CD14-positive monocyte (primary cell): ENCODE data around the gene HCRT. TPM values are rescaled to one million over a fixed set of nuclear protein-coding genes. Genes with fewer than 3 reads are reported as not detected.

Experiments used
- DNase-seq, 3 donors: peaks; one replicate each; pipeline ENCODE4 v3.0.0-alpha.2; 2011 to 2022
- H2AFZ ChIP-seq: 2 replicates; pipeline ENCODE4 v1.6.0; 2012; ENCODE audit warnings: mild to moderate bottlenecking, low read depth, low read length, inconsistent platforms; ENCODE audit not compliant: insufficient read depth, poor library complexity, severe bottlenecking
- H3K27ac ChIP-seq, 2 donors: 1 replicate in 1 of 2; 2 replicates in 1 of 2; pipeline ENCODE4 v1.5.1; 2012 to 2013; ENCODE audit warnings: low read length in 2 of 2, control low read depth in 1 of 2, inconsistent platforms in 1 of 2, low read depth in 1 of 2, mild to moderate bottlenecking in 1 of 2
- H3K27me3 ChIP-seq, 2 donors: one replicate each; pipeline versions ENCODE4 v1.6.0 to v1.6.1; 2011 to 2013; ENCODE audit warnings: low read length in 2 of 2; ENCODE audit not compliant: control insufficient read depth in 2 of 2, insufficient read depth in 2 of 2
- H3K36me3 ChIP-seq, 2 donors: replicated peaks in 1 of 2; 1 replicate in 1 of 2; 2 replicates in 1 of 2; pipeline versions ENCODE4 v1.5.1 to v1.6.1; 2012 to 2013; ENCODE audit warnings: low read length in 2 of 2, control low read depth in 1 of 2, inconsistent platforms in 1 of 2, mild to moderate bottlenecking in 1 of 2; ENCODE audit not compliant: insufficient read depth in 2 of 2, control insufficient read depth in 1 of 2
- H3K4me1 ChIP-seq, 2 donors: 1 replicate in 1 of 2; 2 replicates in 1 of 2; pipeline versions ENCODE4 v1.5.1 to v1.6.1; 2012 to 2013; ENCODE audit warnings: low read length in 2 of 2, control low read depth in 1 of 2, inconsistent platforms in 1 of 2, mild to moderate bottlenecking in 1 of 2, moderate library complexity in 1 of 2; ENCODE audit not compliant: insufficient read depth in 2 of 2, control insufficient read depth in 1 of 2
- H3K4me2 ChIP-seq: replicated peaks from 2 replicates; pipeline ENCODE3; 2012; ENCODE audit warnings: low read length, moderate library complexity, mild to moderate bottlenecking; ENCODE audit not compliant: poor library complexity, severe bottlenecking; ENCODE audit errors: extremely low read depth
- H3K4me3 ChIP-seq, 3 experiments: fragments of 200-600 bp in 1 of 3; sonication (generic) in 1 of 3; replicated peaks in 1 of 3; 1 replicate in 2 of 3; 2 replicates in 1 of 3; pipeline ENCODE4 v1.5.1; 2011 to 2013; ENCODE audit warnings: low read length in 3 of 3, mild to moderate bottlenecking in 3 of 3, control low read depth in 2 of 3, low read depth in 2 of 3, inconsistent platforms in 1 of 3, moderate library complexity in 1 of 3
- H3K79me2 ChIP-seq: 2 replicates; pipeline ENCODE4 v1.6.0; 2012; ENCODE audit warnings: mild to moderate bottlenecking, control low read depth, inconsistent platforms, low read length, moderate library complexity; ENCODE audit not compliant: insufficient read depth
- H3K9ac ChIP-seq: 2 replicates; pipeline ENCODE4 v1.6.0; 2017; ENCODE audit warnings: low read length, mild to moderate bottlenecking; ENCODE audit not compliant: insufficient read depth, poor library complexity, severe bottlenecking
- H3K9me3 ChIP-seq, 2 donors: replicated peaks in 1 of 2; 1 replicate in 1 of 2; 2 replicates in 1 of 2; pipeline versions ENCODE4 v1.5.1 to v1.6.1; 2012 to 2013; ENCODE audit warnings: low read length in 2 of 2, control low read depth in 1 of 2; ENCODE audit not compliant: control insufficient read depth in 1 of 2, insufficient read depth in 1 of 2
- H4K20me1 ChIP-seq: 2 replicates; pipeline ENCODE4 v1.6.0; 2012; ENCODE audit warnings: mild to moderate bottlenecking, low read length, control low read depth, moderate library complexity; ENCODE audit not compliant: insufficient read depth
- H3K27ac Mint-ChIP-seq, 7 donors: one replicate each; pipeline ENCODE4 v1.8.0; 2020; ENCODE audit warnings: mild to moderate bottlenecking in 7 of 7, mixed read lengths in 7 of 7, moderate library complexity in 6 of 7, inconsistent platforms in 2 of 7
- H3K27me3 Mint-ChIP-seq, 3 donors: one replicate each; pipeline ENCODE4 v1.8.0; 2021 to 2022; ENCODE audit warnings: low read depth in 3 of 3, mild to moderate bottlenecking in 3 of 3, mixed read lengths in 3 of 3, moderate library complexity in 3 of 3, inconsistent platforms in 1 of 3
- H3K36me3 Mint-ChIP-seq, 2 donors: one replicate each; pipeline ENCODE4 v1.8.0; 2020; ENCODE audit warnings: mixed read lengths in 2 of 2, inconsistent platforms in 1 of 2, mild to moderate bottlenecking in 1 of 2
- H3K4me1 Mint-ChIP-seq: one replicate; pipeline ENCODE4 v1.8.0; 2020; ENCODE audit warnings: mild to moderate bottlenecking, mixed read lengths
- H3K4me3 Mint-ChIP-seq, 2 donors: one replicate each; pipeline ENCODE4 v1.8.0; 2020; ENCODE audit warnings: mild to moderate bottlenecking in 2 of 2, mixed read lengths in 2 of 2, moderate library complexity in 1 of 2
- H3K9me3 Mint-ChIP-seq, 7 donors: one replicate each; pipeline ENCODE4 v1.8.0; 2020 to 2022; ENCODE audit warnings: mixed read lengths in 7 of 7, mild to moderate bottlenecking in 6 of 7, moderate library complexity in 6 of 7, inconsistent platforms in 2 of 7
- CTCF ChIP-seq: fragments of 200-600 bp; IDR thresholded peaks from one replicate; pipeline ENCODE4 v1.8.0; 2022; ENCODE audit warnings: antibody characterized with exemption, mild to moderate bottlenecking
- WGBS: methylation state at CpG from one replicate; pipeline ENCODE4 v1.1.5; 2013; ENCODE audit warnings: missing lambda C conversion rate; ENCODE audit not compliant: insufficient coverage; 5-methylcytosine and 5-hydroxymethylcytosine counted together
- intact Hi-C, 2 donors: fragments of 100-400 bp; cut with micrococcal nuclease; formaldehyde crosslinking; loops; one replicate each; pipeline versions ENCODE4 v1.15.0 to v1.15.1; 2023
- polyA plus RNA-seq, 3 donors: library from polyadenylated mRNA; depleted of rRNA in 1 of 3; unstranded in 2 of 3; stranded (reverse) in 1 of 3; fragments of 300-500 nt in 2 of 3; fragments of >200 nt in 1 of 3; fragmentation: Illumina TruSeq in 2 of 3; gene quantifications; 1 replicate in 2 of 3; 2 replicates in 1 of 3; pipeline ENCODE4 v1.2.3, GENCODE V29; 2012 to 2021

The HCRT gene
- polyA plus RNA-seq, 3 donors: not detected

GRCh38 chr17:42179335-42179734 is 5.9 kb downstream of the HCRT start:
- Histone ChIP-seq H3K27ac (no peak overlapping the region), H3K9me3 (peaks cover 0 to 14% of the 10 kb centered on the region in 2 donors), H3K4me3 (no peak overlapping the region), H3K36me3 (no peaks in the 10 kb centered on the region), H3K4me1 (peaks cover 43 to 50% of the 10 kb centered on the region in 2 donors), H3K4me2 (no peak overlapping the region), H3K9ac (no peak overlapping the region), H3K79me2 (no peaks in the 10 kb centered on the region), H3K27me3 (peaks cover 8 to 39% of the 10 kb centered on the region in 2 donors), H2AFZ (no peak overlapping the region), H4K20me1 (peaks cover 3% of the 10 kb centered on the region)
- TF ChIP-seq CTCF: no peak
- intact Hi-C loops: no loop called here
- WGBS: no CpG with 5 or more reads among the region's 1 CpG
- Mint-ChIP-seq H3K27me3 (peaks cover 39 to 48% (median 46%) of the 10 kb centered on the region in 3 donors), H3K36me3 (peaks cover 0 to 3% of the 10 kb centered on the region in 2 donors), H3K9me3 (peaks cover 0 to 14% (median 8%) of the 10 kb centered on the region in 7 donors), H3K4me1 (peaks cover 40% of the 10 kb centered on the region), H3K27ac (peak overlapping the region in 1 of 7 donors; percentile 19), H3K4me3 (peak overlapping the region in 1 of 2 donors; percentile 82)
- DNase-seq: peak in 1 of 3 donors; percentile 37

GRCh38 chr17:42178817-42179216 is 6.4 kb downstream of the HCRT start:
- Histone ChIP-seq H4K20me1 (peaks cover 3% of the 10 kb centered on the region), H3K27ac (no peak overlapping the region), H3K9ac (no peak overlapping the region), H3K79me2 (no peaks in the 10 kb centered on the region), H3K9me3 (peaks cover 0 to 14% of the 10 kb centered on the region in 2 donors), H3K27me3 (peaks cover 8 to 39% of the 10 kb centered on the region in 2 donors), H3K4me3 (no peak overlapping the region), H3K36me3 (no peaks in the 10 kb centered on the region), H3K4me2 (no peak overlapping the region), H3K4me1 (peaks cover 41 to 44% of the 10 kb centered on the region in 2 donors), H2AFZ (no peak overlapping the region)
- Mint-ChIP-seq H3K27ac (peak overlapping the region in 3 of 7 donors; percentile 7 to 50 (median 38)), H3K4me1 (peaks cover 38% of the 10 kb centered on the region), H3K9me3 (peaks cover 0 to 14% (median 8%) of the 10 kb centered on the region in 7 donors), H3K4me3 (peak overlapping the region in 1 of 2 donors; percentile 48), H3K27me3 (peaks cover 39 to 51% (median 46%) of the 10 kb centered on the region in 3 donors), H3K36me3 (peaks cover 0 to 3% of the 10 kb centered on the region in 2 donors)
- TF ChIP-seq CTCF: no peak
- DNase-seq: peak; percentile 58 to 81 (median 63)
- 30% methylated on average over 14 of the region's 14 CpGs for WGBS
- intact Hi-C loops: no loop called here
